ENCODE data around the gene CALML3. TPM values are rescaled to one million over a fixed set of nuclear protein-coding genes. Genes with fewer than 3 reads are reported as not detected.

The CALML3 gene
- polyA plus RNA-seq, 5 donors = 0.49 to 0.85 (median 0.55) TPM

GRCh38 chr10:5490698-5491464 is 33.9 kb upstream of the CALML3 start:
- DNase-seq = no peak

DNA sequence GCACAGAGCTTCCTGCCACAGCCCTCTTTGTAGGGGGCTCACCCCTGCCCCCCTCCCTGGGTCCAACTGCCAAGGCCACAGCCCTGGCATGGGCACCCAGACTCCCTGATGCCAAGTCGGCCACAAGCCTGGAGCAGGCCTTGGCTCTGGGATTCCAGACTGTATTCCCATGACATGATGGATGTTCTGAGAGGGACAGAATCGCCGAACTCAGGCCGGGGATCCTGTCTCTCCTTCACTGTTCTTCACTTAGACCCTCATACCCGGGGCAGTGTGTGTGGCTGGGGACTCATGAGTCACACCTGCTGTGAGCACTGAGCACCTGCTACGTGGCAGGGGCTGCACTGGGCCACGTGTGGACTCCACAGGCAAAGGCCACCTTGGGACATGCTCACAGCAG is 33.3 kb upstream of the CALML3 start:
- no peak for DNase-seq

GRCh38 chr10:5492322-5492855 is 32.4 kb upstream of the CALML3 start:
- DNase-seq = no peak

DNA sequence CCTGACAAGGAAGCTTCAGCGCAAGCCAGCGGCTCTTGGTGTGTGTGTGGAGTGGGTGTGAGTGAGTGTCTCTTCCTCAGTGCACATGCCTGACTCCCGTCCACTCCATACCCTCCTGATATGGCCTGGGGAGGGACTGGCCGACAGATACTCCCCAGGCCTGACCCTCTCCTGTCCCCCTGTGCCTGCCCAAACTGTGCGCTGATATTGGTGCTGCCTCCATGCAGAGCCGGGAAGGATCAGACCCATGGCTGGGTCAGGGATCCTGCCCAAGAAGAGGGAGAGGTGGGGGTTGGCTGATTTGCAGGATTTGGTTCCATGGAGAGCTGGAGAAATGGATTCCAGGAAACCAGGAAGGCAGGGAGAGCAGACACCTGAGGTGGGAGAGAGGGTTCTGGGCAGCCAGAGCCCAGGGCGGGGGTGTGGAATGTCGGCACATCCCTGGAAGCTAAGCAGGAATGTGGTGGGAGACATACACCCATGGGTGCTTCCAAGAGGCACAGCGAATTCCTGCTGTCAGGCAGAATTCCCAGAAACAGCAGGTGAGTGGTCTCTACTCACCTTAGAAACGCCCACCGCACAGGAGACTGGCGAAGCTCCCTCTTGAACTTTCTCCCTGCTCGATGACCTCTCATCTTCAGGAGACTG is 31.7 kb upstream of the CALML3 start:
- no peak for DNase-seq

DNA sequence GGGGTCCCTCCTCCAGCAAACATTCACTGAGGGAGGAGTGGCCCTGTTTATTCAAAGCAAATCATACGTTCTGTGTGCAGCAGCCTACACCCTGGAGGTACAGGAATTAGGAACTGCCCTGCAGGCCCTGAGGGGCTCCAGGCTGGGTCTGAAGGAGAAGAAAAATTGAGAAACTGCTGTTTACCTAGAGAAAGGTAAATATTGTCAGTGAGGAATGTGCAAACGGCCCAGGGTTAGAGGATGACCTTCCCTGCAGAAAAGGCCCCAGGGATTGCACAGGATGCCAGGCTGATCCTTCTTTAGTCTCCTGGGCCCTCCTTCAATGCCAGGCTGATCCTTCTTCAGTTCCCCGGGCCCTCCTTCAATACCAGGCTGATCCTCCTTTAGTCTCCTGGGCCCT is 31.1 kb upstream of the CALML3 start:
- no peak for DNase-seq

DNA sequence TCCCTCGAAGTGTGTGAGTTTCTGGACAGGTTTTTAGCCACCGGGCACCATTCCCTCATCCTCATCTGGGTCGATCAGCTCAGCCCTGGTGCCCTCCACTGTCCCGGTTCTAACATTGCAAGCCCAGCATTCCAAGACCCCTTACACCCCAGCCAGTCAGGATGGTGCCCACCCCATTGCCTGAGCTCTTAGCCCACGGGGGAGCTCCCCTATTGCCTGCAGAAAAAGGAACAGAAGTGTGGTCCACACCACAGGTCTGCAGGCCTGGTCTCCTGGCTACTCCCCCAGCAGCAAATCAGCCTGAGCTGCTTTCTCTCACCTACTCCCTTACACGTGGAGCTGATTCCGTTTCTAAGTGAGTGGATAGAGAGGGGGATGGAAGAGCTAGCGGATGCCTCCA is 30.1 kb upstream of the CALML3 start:
- no peak for DNase-seq

GRCh38 chr10:5496261-5497250 is 28.2 kb upstream of the CALML3 start:
- no peak for DNase-seq

DNA sequence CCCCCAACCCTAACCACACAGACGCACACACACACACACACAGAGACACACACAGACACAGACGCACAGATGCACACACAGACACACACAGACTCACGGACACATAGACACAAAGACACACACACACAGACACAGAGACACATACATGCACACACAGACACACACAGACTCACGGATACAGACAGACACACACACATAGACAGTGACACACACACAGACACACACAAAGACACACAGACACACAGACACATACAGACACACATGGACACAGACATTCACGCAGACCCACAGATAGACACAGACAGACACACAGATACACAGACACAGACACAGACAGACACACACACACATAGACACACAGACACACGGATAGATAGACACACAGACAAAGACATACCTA is 27.5 kb upstream of the CALML3 start:
- DNase-seq = no peak

- DNase-seq = no peak
Measured at GRCh38 chr10:5497948-5498730, 26.6 kb upstream of the CALML3 start.

DNA sequence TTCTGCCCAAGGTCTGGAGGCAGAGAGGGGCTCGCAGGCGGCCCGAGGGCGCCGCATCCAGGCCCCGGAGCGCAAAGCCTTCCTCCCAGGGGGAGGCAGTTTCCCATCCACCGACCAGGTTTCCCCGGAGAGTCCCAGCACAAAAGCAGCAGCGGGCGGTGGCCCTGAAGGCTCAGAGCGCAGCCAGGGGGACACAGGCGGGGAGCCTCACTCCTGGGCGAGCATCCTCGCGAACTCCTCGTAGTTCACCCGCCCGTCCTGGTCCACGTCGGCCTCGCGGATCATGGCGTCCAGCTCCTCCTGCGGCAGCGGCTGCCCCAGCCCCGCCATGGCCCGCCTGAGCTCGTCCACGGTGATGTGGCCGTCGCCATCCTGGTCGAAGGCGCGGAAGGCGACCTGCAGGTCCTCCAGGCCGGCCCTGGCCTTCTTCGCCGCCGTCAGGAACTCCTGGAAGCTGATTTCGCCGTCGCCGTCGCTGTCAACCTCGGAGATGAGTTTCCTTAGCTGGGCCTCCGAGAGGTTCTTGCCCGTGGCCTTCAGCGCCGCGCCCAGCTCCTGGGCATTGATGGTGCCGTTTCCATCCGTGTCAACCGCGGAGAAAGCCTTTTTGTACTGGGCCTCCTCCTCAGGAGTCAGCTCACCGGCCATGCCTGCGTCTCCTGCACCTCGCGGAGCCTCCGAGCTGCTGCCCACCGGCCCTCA is 25.8 kb upstream of the CALML3 start:
- DNase-seq = no peak

DNA sequence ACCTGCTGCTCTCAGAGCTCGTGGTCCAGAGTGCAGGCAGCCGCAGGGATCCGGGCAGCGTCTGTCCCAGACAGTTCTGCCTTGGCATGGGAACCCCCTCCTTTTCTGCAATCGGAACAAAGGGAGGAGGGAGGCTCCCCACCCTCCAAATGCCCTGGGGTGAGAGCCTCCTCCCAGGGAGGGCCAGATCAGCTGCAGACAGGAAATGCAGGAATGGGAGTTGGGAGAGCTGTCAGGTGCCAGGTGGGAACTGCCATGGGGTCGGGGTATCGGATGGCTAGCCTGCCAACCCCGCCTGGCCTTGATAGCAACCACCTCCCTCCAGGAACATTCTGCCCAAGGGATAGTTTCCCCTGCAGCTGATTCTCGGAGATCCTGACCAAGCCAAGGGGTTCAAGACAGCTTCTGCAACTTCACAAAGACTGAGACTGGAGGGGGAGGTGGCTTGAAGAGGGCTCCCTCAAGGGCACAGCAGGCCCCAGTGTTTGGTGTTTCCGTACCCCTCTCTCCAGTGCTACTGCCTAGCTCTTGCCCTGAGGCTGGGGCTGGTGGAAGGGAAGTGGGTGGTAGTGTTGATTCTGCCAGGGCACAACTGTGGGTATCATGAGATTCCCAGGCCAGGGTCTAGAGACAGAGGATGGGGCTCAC is 25.1 kb upstream of the CALML3 start, which contains the start of gene CALML5:
TSS of gene CALML5 (minus strand) at position 78 of the 648 bp plus-strand sequence. CDS start 132 bp downstream, outside the sequence.
- no peak for DNase-seq

- no peak for DNase-seq
Measured at GRCh38 chr10:5500162-5500670, 24.5 kb upstream of the CALML3 start.

DNA sequence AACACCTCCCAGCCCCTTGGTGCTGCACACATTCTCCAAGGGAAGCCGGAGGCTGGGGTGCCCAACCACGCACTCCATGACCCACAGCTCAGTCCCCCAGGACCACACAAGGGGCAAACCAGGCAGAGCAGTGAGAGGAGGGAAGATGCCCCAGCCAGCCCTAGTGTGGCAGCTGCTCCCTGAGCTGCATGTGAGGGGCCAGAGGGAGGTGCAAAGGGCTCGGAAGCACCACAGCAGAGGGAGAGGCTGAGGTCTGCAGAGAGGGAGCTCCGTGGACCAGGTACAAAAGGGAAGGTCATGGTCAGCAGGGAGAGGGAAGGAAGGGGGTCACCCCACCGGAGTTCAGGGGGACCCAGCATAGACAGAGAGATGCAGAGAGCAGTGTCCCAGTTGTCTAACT is 23.9 kb upstream of the CALML3 start:
- DNase-seq = no peak

- no peak for DNase-seq
Measured at GRCh38 chr10:5502061-5502521, 22.7 kb upstream of the CALML3 start.

DNA sequence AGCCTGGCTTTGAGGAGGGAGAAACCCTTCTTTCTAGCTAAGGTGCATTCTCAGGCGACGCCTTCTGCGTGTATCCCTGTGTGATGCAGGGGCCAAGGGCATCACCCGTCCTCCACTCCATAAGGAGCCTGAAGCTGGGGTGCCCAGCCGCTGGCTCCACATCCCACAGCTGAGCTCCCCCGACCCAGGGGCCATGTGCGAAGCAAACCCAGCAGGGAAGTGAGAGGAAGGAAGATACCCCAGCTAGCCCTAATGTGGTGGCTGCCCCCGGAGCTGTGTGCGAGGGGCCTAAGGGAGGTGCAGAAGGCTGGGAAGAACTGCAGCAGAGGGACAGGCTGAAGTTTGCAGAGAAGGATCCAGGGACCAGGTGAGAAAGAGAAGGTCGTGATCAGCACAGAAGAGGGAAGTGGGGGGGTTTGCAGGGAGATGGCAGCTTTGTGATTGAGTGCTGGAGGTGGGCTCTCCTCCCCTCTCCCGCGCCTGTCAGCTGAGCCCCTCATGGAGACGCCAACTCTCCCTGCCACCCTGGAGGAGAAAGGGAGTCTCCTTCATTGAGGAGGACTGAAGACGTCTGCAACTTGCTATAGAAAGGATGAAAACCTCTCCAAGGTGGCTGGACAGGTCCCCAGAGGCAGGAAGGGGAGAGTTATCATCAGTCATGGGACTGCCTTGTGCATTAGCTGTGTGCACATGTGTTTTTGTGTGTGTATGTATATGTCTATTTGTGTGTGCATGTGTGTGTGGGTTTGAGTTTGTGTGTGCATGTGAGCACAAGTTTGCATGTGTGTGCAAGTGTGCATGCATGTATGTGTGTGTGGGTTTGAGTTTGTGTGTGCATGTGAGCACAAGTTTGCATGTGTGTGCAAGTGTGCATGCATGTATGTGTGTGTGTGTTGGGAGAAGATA is 21.9 kb upstream of the CALML3 start:
- no peak for DNase-seq

DNA sequence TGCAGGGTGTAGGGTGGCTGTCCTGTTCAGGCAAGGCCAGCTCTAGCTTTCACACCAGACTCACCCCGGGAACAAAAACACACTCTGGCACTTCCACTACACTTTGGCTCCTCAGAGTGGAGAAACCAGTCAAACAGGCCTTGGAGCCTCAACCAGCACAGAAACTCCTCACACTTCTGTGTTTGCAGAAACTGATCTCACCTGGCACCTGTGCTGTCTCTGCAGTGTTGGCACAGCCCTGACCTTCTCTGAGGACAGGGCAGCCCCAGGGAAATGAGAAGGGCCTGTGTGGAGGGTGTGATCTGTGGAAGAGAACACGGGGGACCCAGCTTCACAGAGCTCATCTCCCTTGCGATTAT is 21.3 kb upstream of the CALML3 start:
- DNase-seq = peak; percentile 61 to 67

- DNase-seq = no peak
Measured at GRCh38 chr10:5504146-5505072, 20.4 kb upstream of the CALML3 start.
